HG03103 (cell line): ENCODE measurements around the gene CNNM1.

Experiments used
- ATAC-seq: cut with Tn5 transposase; IDR thresholded peaks from one replicate; pipeline ENCODE4 v1.9.1; 2021; ENCODE audit warnings: low read depth; ENCODE audit not compliant: unreplicated experiment

CNNM1 gene

DNA sequence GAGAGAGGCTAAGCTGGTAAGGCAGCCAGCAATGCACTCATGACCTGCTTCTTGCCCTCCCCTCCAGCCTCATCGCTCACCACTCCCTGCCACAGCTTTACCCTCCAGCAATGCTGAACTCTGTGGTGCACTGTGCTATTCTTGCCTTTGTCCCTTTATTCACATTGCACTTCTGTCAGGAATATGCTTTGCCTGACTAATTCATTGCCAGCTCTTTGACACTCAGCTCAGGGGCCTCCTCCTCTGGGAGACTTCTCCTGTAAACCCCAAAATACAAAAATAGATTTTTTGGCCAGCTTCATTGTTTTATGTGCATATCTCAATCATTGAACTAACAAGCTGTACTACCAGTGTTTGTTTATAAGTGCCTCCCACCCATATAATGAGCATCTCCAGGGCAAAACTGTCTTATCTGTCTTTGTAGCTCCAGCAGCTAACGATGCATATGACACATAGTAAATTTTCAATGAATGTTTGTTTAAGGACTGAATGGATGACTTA is 8.2 kb downstream of the CNNM1 start:
- no peak for ATAC-seq

- ATAC-seq, result no peak
These were observed 8.7 kb downstream of the CNNM1 start for GRCh38 chr10:99337901-99338300.

DNA sequence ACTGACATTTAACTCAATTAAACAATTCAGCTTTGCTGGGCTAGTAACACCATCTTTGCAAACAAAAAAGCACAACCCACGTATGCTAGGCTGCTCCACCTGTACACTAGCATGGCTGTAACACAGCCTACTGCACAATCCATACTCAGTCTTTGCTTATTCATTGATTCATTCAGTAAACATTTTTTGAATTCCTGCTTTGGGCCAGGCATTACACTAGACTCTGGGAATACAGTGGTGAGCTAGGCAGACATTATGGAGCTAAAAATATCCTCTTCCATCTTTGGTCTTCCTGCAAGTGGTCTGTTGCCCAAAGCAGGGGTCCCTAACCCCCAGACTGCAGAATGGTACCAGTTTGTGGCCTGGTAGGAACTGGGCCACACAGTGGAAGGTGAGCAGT is 9.9 kb downstream of the CNNM1 start:
- no peak for ATAC-seq

- ATAC-seq, result no peak
These were observed 10.4 kb downstream of the CNNM1 start for GRCh38 chr10:99339563-99340047.

DNA sequence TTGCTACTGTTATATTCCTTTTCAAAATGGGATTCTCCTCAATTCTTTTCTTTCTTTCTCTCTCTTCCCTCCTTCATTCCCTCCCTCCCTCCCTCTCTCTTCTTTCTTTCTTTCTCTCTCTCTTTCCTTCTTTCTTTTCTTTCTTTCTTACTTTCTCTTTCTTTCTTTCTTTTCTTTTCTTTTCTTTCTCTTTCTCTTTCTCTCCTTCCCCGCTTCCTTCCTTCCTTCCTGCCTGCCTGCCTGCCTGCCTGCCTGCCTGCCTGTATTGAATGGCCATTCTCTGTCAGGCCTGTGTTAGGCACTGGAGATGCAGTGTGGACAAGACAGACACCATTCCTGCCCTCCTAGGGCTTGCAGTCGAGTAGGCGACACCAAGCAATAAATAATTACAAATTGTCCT is 11.5 kb downstream of the CNNM1 start:
- no peak for ATAC-seq

DNA sequence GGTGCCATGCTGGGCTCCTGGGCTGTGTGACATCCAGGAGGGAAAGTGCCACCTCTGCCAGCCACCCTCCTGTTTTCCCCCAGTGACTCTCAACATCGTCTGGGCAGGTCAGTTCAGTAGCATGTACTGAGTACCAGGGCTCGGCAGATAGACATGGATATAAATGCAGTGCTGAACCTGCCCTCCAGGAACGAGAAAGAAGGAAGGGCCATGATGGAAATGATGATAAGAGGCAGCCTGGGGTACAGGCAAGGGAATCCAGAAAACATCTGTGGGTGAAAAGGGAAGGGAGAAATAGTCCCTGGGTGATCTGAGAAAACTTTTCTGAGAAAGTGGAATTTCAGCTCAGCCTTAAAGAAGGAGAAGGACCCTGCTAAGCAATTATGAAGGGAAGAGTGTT is 12.1 kb downstream of the CNNM1 start:
- no peak for ATAC-seq

DNA sequence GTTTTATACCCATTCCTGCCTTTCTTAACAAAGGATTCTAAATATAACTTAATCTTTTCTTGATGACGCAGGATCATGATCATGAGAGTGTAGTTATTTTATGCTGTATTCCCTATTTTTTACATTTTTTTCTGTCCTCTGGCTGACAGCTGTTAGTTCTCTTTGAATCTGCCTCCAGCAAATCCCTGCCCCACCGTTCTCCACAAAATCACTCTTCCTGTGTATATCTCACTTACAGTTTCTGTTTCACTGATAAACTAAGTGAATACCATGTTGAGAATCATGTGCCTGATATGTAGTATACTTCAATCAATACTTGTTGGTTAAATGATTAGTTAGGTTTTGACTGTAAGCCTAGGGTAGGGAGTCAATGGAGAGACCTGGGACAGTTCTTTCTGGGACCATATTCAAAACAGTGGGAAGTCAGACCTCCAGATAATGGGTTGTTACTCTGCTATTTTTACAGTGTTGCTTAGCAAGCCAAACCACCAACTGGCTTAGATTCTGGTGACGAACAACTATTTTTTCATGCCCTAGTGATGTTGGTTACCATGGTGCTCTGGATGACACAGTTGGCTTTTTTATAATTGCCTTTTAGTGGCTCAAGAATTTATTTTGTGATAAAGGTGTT is 12.8 kb downstream of the CNNM1 start:
- no peak for ATAC-seq

DNA sequence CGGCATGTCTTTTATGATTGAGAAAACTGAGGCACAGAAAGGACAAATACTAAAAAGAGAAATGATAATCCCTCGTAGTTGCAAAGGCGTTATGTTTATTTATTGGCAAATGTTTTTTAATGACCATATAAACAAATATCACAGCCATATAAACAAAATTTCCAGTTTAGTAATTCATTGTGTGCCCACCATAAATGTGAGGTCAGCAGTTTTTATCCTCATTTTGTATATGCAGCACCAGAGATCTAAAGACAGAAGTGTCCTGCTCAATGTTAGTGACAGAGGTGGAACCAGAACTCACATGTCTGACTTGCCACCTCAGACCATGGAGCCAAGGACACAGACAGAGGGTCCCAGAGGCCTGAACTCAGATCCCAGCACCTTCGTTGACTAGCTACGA is 14.1 kb downstream of the CNNM1 start:
- ATAC-seq, result no peak

GRCh38 chr10:99344715-99345114 is 15.6 kb downstream of the CNNM1 start:
- no peak for ATAC-seq

- no peak for ATAC-seq
These were observed 16.2 kb downstream of the CNNM1 start for GRCh38 chr10:99345350-99345749.

GRCh38 chr10:99346247-99346646 is 17.1 kb downstream of the CNNM1 start:
- no peak for ATAC-seq

GRCh38 chr10:99347672-99348071 is 18.5 kb downstream of the CNNM1 start:
- ATAC-seq, result no peak

DNA sequence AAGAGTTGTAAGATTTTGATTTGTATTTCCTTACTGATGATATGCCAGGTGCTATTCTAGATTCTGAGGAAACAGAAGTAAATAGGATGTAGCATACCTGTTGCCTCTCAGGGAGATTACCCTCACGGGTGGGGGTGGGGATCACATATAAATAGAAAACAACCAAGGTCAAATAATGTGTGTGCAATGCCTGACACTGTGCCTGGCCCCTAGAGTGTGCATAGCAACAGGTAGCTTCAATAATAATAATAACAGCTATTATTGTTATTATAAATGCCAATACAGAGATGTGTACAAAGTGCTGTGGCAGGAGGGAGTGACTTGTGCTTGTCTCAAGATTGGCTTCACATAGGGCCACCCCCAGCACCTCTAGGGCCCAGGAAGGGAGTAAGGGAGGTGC is 24.0 kb downstream of the CNNM1 start:
- no peak for ATAC-seq

DNA sequence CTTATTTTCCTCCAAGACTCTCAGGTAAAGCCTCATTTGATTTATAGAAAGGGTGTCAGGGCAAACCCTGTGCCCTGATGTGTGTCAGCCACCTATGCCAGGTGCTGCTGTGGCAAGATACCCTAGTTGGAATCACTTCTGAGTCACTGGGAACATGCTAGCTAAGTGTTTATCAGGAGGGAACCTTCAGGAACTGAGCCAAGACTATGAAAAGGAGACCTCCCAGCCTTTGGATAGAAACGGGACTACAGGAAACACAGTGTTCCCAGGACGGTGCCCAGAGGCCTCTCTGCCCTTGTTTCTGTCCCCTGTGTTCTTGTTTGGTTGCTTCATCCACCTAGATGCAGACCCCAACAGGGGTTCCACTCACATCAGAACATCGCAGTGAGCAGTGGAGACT is 28.5 kb downstream of the CNNM1 start:
- ATAC-seq, result no peak

- ATAC-seq, result no peak
These were observed 28.9 kb downstream of the CNNM1 start for GRCh38 chr10:99358101-99358500.

DNA sequence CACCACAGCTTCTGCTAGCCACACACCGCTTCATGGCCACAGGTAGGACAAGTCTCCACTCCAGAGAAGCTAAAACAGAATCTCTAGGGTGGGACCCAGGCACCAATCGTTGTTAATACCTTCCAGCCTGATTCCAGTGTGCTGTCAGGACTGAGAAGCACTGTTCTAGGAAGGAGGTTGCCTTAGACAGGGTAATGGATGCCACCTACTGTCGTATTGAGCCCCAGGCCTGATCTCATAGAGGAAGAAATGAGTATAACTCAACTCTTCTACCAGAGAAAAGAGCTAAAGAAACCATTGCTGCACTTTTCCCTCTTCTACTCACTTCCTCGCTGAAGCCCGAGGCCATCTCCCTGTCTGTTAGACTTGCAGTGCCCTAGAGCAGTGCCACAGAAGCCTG is 31.8 kb downstream of the CNNM1 start:
- no peak for ATAC-seq

DNA sequence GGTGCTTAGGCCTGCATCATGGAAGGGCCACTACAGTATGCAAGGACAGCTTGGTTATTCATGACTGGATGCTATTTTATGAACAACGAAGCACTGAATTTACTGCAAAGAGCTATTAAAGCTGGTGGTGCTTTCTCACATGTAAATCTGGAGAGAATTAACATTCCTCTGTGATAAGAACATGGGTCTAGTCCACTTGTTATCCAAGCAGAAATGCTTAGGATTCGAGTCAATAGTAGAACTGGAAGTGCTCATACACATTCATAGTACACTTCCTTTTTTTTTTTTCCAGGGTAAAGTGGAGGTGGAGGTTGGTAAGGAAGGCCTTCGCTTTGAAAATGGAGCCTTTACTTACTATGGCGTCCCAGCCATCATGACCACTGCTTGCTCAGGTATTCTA is 35.0 kb downstream of the CNNM1 start:
- ATAC-seq, result no peak

- ATAC-seq, result no peak
These were observed 36.2 kb downstream of the CNNM1 start for GRCh38 chr10:99365311-99365710.

DNA sequence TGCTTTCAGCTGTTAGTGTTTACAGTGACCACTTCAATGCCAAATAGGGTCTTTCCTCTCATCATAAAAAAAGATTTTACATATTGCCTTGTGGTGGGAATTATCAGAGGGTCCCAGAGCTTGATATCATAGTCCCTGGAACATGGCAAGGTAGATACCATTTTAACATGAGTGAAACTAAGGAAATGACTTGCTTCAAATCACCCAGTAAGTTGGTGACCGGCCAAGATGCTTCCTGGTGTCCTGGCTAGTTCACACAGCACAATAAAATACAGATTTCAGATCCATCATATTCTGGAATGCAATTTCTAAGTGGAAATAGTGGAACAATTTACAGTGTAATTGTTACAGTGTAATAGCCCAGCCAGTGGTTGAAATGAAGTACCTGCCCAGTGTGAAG is 36.6 kb downstream of the CNNM1 start:
- no peak for ATAC-seq

DNA sequence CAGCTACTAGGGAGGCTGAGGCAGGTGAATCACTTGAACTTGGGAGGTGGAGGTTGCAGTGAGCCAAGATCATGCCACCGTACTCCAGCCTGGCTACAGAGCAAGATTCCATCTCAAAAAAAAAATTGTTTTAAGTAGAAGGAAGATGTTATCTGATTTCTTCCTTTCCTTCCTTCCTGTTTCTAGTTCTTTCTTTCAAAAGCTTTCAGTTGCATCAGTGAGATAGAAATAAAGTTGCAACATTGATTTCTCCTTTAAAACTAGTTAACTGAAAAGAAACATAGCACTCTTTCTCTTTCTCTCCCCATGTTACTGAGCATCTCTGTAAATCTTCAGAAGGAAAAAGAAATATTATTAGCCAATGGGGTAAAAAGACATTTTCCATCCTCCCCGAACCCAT is 37.5 kb downstream of the CNNM1 start:
- ATAC-seq, result no peak

DNA sequence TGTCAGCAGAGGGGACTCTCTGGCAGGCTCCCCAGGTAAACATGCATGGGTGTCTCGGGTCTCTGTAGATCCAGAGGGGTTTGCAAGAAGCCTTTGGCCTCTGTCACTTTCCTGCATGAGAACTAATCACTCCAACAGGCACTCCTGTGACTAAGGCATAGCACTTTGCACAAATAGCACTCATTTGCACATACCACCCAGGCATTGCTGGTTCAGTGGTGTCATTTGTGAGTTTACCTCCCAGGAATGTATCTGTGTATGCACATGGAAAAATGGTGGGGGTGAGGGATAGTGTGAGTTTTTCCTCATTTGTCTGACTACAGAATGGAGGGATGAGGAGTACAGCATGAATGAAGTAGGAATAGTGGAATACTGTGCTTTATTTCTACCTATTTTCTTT is 39.5 kb downstream of the CNNM1 start:
- no peak for ATAC-seq

DNA sequence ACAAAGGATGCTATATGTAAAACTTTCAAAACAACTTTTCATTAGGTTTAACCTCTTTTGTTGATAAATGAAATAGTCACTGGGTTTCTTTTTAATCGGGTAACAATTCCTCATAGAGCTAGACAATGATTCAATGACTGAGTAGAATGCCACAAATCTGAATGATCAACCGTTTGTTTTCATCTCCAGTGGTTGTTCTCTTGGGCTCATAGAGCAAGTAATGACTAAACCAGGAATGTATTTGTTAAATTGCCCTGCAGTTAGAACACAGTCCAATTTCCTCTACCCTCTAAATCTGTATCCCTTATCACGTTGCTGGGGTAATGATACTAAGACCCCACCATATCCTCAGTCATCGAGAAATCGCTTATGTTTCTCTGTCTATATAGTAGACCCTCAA is 40.0 kb downstream of the CNNM1 start:
- no peak for ATAC-seq

- ATAC-seq, result no peak
These were observed 40.4 kb downstream of the CNNM1 start for GRCh38 chr10:99369551-99369950.
